ENCODE results near the gene KIF26A. TPM values are rescaled to one million over a fixed set of nuclear protein-coding genes. Genes with fewer than 3 reads are reported as not detected.
"Not testable (repeated sequence)": the region's sequence is repeated elsewhere in the genome, so short reads cannot be mapped to it uniquely, and the experiment has no call there.

The KIF26A gene
- polyA plus RNA-seq, 3 donors from 2014 or later, result not detected

DNA sequence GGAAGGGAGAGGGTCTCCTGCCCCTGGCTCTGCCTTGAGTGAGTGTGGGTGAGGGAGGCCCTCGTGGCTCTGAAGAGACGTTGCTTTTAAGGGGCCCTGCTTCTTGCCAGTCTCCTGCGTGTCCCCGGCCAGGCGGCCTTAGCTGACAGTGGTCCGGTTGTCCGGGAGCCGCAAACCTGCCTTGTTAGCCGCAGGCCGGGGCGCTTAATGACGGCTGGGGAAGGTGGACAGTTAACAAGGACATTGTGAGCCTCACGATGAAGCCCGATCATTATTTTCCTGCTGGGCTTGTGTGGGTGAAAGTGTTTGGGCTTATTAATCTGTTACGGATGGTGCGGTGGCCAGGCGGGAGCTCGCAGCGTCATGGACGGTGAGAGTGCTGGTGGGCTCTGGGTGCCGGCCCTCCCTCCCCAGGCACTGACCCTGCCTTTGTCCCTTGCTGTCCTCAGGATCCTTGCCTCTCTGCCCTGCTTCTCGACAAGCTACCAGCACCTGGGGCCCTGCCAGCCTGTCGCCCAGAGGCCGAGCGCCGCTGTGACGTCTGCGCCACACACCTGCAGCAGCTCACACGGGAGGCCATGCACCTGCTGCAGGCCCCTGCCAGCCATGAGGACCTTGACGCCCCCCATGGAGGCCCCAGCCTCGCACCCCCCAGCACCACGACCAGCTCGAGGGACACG is 13.3 kb downstream of the KIF26A start:
- H3K4me1 Mint-ChIP-seq, result no peaks in the 10 kb centered on the region
- no peak for DNase-seq
- H3K9me3 Mint-ChIP-seq, result no peaks in the 10 kb centered on the region
- no peak overlapping the region for H3K27ac Mint-ChIP-seq
- peaks cover 0 to 5% (median 0%) of the 10 kb centered on the region in 3 donors for H3K27me3 Mint-ChIP-seq (ENCODE audit: low read depth in 3 of 3)
- H3K36me3 Mint-ChIP-seq, result no peaks in the 10 kb centered on the region
- H3K4me3 Mint-ChIP-seq, result no peak overlapping the region

DNA sequence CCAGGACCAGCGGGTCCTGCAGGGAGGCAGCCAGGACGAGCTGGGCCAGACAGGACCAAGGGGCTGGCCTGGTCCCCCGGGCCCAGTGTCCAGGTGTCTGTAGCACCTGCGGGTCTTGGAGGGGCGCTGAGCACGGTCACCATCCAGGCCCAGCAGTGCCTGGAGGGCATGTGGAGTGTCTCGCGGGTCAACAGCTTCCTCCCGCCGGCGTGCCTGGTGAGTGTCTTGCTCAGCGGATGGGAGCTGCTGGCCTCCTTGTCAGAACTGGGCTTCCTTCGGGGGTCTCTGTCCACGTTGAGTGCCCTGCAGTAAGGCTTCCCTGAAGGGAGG is 13.8 kb downstream of the KIF26A start:
- Mint-ChIP-seq H3K4me1 (no peaks in the 10 kb centered on the region), H3K9me3 (no peaks in the 10 kb centered on the region), H3K4me3 (no peak overlapping the region), H3K36me3 (no peaks in the 10 kb centered on the region), H3K27me3 (ENCODE audit: low read depth in 3 of 3) (peaks cover 0 to 5% (median 0%) of the 10 kb centered on the region in 3 donors), H3K27ac (no peak overlapping the region)
- DNase-seq, result no peak

- Mint-ChIP-seq H3K9me3 (no peaks in the 10 kb centered on the region), H3K4me3 (no peak overlapping the region), H3K36me3 (no peaks in the 10 kb centered on the region), H3K27me3 (ENCODE audit: low read depth in 3 of 3) (peaks cover 0 to 5% (median 0%) of the 10 kb centered on the region in 3 donors), H3K4me1 (no peaks in the 10 kb centered on the region), H3K27ac (no peak overlapping the region)
- no peak for DNase-seq
Measured at GRCh38 chr14:104152686-104153393, 14.5 kb downstream of the KIF26A start.

DNA sequence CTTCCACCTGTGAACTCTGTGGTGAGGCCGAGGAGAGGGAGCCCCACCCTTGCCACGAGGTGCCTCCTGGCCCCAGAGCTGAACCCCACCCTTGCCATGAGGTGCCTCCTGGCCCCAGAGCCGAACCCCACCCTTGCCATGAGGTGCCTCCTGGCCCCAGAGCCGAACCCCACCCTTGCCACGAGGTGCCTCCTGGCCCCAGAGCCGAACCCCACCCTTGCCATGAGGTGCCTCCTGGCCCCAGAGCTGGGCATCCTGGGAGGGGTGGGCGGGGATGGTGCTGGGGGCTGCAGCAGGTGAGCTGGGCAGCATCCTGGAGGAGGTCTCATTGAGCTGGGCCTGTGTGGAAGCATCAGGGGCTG is 15.0 kb downstream of the KIF26A start:
- H3K27ac Mint-ChIP-seq; H3K4me3 Mint-ChIP-seq; H3K4me1 Mint-ChIP-seq; H3K36me3 Mint-ChIP-seq; H3K9me3 Mint-ChIP-seq; H3K27me3 Mint-ChIP-seq (ENCODE audit: low read depth in 3 of 3); DNase-seq: not testable (repeated sequence)

DNA sequence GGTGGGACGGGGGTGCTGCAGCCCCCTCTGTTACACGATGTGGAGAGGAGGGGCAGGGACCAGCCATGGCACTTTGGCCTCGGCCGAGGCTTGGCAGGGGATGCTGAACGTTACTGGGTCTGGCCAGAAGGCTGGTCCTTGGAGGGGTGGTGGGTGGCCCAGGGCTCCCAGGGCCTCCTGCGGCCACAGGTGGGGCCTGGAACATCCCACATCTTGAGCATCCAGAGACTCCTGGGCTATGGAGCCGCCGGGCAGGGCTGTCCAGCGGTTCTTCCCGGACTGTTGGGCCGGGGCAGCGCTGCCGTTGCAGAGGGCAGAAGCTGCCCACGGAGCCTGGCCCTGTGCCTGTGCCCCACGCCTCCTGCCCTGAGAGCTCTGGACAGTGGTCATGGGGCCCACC is 15.9 kb downstream of the KIF26A start:
- Mint-ChIP-seq H3K9me3 (no peaks in the 10 kb centered on the region), H3K27me3 (ENCODE audit: low read depth in 3 of 3) (peaks cover 0 to 4% (median 0%) of the 10 kb centered on the region in 3 donors), H3K4me1 (no peaks in the 10 kb centered on the region), H3K36me3 (no peaks in the 10 kb centered on the region), H3K4me3 (no peak overlapping the region), H3K27ac (no peak overlapping the region)
- no peak for DNase-seq

- Mint-ChIP-seq H3K4me3 (no peak overlapping the region), H3K4me1 (no peaks in the 10 kb centered on the region), H3K9me3 (no peaks in the 10 kb centered on the region), H3K36me3 (no peaks in the 10 kb centered on the region), H3K27me3 (ENCODE audit: low read depth in 3 of 3) (peaks cover 0 to 4% (median 0%) of the 10 kb centered on the region in 3 donors), H3K27ac (no peak overlapping the region)
- no peak for DNase-seq
Measured at GRCh38 chr14:104155513-104155912, 17.1 kb downstream of the KIF26A start.

DNA sequence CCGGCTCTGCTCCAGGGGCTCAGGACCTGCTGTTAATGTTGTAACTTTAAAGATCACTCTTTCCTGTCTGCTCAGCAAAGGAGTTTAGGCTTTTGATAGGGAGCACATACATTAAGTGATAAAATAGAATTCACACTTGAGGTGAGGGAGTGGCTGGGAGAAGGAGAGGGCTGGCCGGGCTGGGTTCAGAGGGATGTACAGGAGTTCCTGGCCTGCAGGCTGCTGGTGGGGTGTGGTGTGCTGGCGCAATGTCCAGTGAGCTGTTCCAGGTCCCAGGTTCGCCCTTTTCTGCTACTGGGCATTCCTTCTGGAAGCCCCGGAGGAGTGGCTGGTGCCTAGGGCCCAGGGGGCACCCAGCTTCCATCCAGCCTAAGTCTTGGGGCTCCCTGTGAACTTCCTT is 17.8 kb downstream of the KIF26A start:
- Mint-ChIP-seq H3K4me1 (no peaks in the 10 kb centered on the region), H3K4me3 (no peak overlapping the region)

GRCh38 chr14:104157016-104157928 is 18.9 kb downstream of the KIF26A start:
- Mint-ChIP-seq H3K4me1 (no peaks in the 10 kb centered on the region), H3K4me3 (no peak overlapping the region), H3K9me3 (no peaks in the 10 kb centered on the region), H3K27ac (no peak overlapping the region), H3K36me3 (no peaks in the 10 kb centered on the region), H3K27me3 (ENCODE audit: low read depth in 3 of 3) (peaks cover 0 to 2% (median 0%) of the 10 kb centered on the region in 3 donors)
- no peak for DNase-seq

More for the DNA sequence above, 17.8 kb downstream of the KIF26A start:
- DNase-seq, result no peak
- Mint-ChIP-seq H3K27ac (no peak overlapping the region), H3K9me3 (no peaks in the 10 kb centered on the region), H3K36me3 (no peaks in the 10 kb centered on the region), H3K27me3 (ENCODE audit: low read depth in 3 of 3) (peaks cover 0 to 2% (median 0%) of the 10 kb centered on the region in 3 donors)

- no peaks in the 10 kb centered on the region for H3K9me3 Mint-ChIP-seq
- DNase-seq, result no peak
- H3K4me3 Mint-ChIP-seq, result no peak overlapping the region
- H3K27ac Mint-ChIP-seq, result no peak overlapping the region
- peaks cover 0 to 2% (median 0%) of the 10 kb centered on the region in 3 donors for H3K27me3 Mint-ChIP-seq (ENCODE audit: low read depth in 3 of 3)
- H3K36me3 Mint-ChIP-seq, result no peaks in the 10 kb centered on the region
- no peaks in the 10 kb centered on the region for H3K4me1 Mint-ChIP-seq
Measured at GRCh38 chr14:104158827-104159798, 20.7 kb downstream of the KIF26A start.

DNA sequence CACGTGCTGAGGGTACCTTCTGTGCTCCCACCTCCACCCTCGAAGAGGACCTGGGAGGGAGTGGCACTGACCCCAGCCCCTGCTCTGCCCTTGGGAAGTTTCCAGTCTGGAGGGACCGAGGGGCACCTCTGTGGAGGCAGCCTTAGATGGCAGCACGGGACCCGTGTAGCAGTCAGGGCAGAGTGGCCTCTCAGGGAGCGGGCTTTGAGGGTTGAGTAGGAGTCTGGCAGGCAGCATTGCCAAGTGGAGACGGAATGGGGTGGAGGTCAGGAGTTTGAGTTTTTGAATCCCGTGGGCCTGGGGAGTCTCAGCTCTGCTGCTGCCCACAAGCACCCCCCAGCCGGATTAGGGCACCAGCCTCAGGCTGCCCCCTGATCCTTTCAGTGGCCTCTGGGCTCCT is 21.6 kb downstream of the KIF26A start:
- Mint-ChIP-seq H3K27me3 (ENCODE audit: low read depth in 3 of 3) (peaks cover 0 to 2% (median 0%) of the 10 kb centered on the region in 3 donors), H3K27ac (no peak overlapping the region), H3K36me3 (no peaks in the 10 kb centered on the region), H3K9me3 (no peaks in the 10 kb centered on the region), H3K4me1 (no peaks in the 10 kb centered on the region), H3K4me3 (no peak overlapping the region)
- DNase-seq, result no peak

DNA sequence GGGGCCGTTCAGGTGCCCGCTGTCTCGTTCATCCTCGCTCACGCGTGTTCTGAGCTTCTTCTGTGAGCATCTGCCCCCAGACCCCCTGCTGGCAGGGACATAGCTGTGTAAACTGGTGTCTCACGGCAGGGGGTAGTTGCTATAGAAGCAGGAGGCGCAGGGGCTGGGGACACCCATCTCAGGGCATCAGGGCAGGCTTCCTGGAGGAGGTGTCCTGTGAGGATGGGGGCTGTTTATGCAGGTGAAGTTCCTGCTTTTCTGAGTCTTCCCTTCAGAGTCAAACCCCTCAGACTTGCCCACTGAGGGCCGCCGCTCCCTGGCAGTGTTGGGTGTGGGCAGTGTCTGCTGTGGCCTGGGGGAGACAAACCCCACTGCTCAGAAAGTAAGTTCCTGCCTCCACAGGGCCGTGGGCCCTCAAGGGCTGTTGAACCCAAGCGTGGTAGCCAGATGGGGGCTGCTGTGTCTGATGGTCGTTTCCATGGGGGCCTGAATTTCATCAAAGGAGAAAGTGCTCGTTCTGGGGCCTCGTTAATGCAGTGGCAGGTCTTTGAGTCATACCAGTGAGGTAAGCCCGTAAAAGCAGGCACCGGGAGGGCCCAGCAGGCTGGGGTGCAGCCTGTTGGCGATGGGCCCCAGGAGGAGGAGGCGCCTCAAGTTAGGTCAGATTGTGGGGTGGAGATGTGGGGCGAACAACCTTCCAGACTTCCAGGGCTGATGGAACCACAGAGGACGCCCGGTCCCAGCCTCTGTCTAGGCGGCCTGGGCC is 23.4 kb downstream of the KIF26A start:
- no peak overlapping the region for H3K4me3 Mint-ChIP-seq
- H3K27ac Mint-ChIP-seq, result no peak overlapping the region
- H3K27me3 Mint-ChIP-seq (ENCODE audit: low read depth in 3 of 3), result peaks cover 0 to 2% (median 0%) of the 10 kb centered on the region in 3 donors
- H3K4me1 Mint-ChIP-seq, result no peaks in the 10 kb centered on the region
- no peaks in the 10 kb centered on the region for H3K9me3 Mint-ChIP-seq
- no peaks in the 10 kb centered on the region for H3K36me3 Mint-ChIP-seq
- no peak for DNase-seq

DNA sequence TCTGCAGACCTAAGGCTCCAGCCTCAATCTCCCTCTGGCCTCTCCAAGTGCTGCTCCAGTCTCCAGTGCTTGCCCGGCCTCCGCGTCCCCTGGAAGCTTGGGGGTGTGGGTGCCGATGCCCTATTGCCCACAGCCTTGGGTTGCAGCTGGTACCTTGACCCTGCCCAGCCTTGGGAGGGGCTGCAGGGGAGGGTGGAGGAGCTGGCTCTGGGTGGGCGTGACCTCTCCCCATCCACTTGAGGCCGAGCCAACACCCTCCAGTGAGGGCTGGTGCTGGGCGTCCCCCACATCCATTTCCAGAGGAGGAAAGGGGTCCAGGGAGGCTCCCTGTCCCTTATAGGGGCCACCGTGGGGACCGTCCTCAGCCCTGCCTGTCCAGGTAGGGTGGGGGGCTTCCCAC is 24.1 kb downstream of the KIF26A start:
- no peaks in the 10 kb centered on the region for H3K9me3 Mint-ChIP-seq

DNA sequence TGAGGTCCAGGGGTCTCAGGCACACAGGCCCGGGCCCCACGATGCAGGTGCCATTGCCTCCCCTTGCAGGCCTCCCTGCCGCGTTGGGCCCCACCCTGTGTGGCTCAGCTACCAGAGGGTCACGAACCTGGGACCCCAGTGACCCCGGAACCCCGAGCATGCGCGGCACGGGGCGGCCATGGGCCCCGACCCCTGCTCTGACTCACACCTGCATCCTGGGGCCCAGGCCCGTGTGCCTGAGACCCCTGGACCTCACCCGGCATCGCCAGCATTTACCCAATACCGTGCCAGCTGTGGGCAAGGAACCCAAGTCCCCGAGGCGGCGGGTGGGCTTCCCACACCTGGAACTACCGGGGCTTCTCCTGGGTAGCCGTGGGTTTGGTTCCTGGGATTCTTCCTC is 25.2 kb downstream of the KIF26A start:
- Mint-ChIP-seq H3K27ac (no peak overlapping the region), H3K9me3 (no peaks in the 10 kb centered on the region), H3K4me1 (no peaks in the 10 kb centered on the region), H3K36me3 (no peaks in the 10 kb centered on the region), H3K27me3 (ENCODE audit: low read depth in 3 of 3) (peaks cover 0 to 2% (median 0%) of the 10 kb centered on the region in 3 donors), H3K4me3 (no peak overlapping the region)
- DNase-seq, result no peak

More for the DNA sequence above, 24.1 kb downstream of the KIF26A start:
- no peak overlapping the region for H3K27ac Mint-ChIP-seq
- H3K4me3 Mint-ChIP-seq, result no peak overlapping the region
- H3K36me3 Mint-ChIP-seq, result no peaks in the 10 kb centered on the region
- no peak for DNase-seq
- H3K27me3 Mint-ChIP-seq (ENCODE audit: low read depth in 3 of 3), result peaks cover 0 to 2% (median 0%) of the 10 kb centered on the region in 3 donors
- no peaks in the 10 kb centered on the region for H3K4me1 Mint-ChIP-seq
